GM19351 (cell line): ENCODE data around the gene PDZRN4.
"Not testable (repeated sequence)": the region's sequence is repeated elsewhere in the genome, so short reads cannot be mapped to it uniquely, and the experiment has no call there.

ENCODE experiments used
- ATAC-seq: cut with Tn5 transposase; IDR thresholded peaks from one replicate; pipeline ENCODE4 v1.9.1; 2021; ENCODE audit warnings: mild to moderate bottlenecking, moderate library complexity; ENCODE audit not compliant: unreplicated experiment

The PDZRN4 gene

GRCh38 chr12:41545761-41546160 lies 357.6 kb downstream of the PDZRN4 start:
- no peak for ATAC-seq

DNA sequence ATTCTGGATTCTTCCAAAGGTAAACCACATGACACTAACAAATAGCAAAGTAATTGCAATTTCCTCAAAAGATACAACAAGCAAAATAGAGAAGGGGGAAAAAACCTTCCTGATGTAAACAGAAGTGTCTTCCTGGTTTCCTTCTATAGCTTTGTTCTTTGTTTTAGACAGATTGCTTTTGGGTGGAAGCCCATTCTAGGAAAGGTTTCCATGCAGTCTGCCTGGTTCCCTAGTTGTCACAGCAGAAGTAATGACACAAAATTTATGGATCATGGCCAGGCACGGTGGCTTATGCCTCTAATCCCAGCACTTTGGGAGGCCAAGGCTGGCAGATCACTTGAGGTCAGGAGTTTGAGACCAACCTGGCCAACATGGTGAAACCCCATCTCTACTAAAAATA lies 359.0 kb downstream of the PDZRN4 start:
- ATAC-seq: not testable (repeated sequence)

GRCh38 chr12:41548926-41549325 lies 360.8 kb downstream of the PDZRN4 start:
- ATAC-seq: no peak

DNA sequence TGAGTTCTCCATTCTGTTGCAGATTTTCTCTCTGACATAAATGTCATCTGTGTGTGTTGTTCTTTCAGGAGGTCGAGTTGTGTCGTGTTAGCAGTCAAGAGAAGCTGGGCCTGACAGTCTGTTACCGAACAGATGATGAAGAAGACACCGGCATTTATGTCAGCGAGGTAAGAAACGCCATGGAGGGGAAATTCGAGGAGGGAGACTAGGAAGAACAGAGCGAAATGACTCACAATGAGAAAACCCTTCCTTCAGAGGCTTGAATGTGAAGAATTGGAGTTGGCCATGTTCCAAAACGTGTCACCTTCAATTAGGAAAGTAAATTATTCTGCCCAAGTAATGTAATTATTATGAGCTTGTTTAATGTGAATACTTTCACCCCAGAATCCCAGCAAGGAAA lies 364.5 kb downstream of the PDZRN4 start:
- no peak for ATAC-seq

DNA sequence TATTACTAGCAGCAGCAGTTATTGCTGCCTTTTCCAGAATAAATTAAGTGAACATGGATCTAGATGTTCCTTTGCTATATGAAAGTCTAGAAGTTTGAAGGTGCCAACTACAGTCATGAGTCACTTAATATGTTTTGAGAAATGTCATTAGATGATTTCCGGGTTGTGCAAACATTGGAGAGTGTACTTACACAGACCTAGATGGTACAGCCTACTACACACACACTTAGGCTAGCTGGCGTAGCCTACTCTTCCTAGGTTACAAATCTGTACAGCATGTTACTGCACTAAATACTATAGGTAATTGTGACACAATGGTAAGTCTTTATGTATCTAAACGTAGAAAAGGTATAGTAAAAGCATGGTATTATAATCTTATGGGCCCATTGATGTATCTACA lies 368.1 kb downstream of the PDZRN4 start:
- no peak for ATAC-seq

- ATAC-seq: no peak
Measured at GRCh38 chr12:41557344-41557743, 369.2 kb downstream of the PDZRN4 start.

DNA sequence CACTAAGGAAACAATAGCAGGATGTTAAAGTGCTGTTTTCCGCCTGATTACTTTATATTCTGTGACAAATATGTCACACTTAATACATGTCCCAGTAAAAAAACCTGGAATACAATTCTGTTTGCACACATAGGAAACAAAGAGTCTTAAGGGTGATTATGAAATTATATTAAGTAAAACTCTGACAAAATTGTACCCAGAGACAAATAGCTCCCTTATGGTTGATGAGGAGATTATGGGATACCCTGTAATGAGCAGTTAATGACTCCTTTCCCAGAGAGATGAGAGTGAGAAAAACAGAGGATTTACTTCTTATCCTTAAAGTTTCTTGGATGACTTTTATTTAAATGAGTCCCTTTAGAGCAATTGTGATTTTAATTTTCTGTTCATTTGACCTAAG lies 370.6 kb downstream of the PDZRN4 start:
- ATAC-seq: no peak

DNA sequence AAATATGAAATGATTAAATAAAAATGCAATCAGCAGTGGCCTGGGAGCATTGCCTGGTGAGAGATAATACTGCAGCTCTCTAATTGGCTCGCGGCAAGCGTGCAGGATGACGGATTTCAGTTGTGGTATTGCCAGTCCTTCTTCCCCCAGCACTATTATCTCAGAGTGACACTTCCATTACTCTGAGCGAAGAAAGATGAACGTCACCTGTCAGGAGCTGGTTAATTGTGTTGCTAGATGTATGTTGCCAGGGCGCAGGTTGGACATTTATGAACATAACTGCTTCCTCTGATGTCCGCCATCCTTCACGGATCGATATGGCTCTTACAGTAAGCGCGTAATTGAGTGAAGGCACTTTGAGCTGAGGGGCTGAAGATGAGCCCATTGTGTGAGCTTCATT lies 374.9 kb downstream of the PDZRN4 start:
- no peak for ATAC-seq

- no peak for ATAC-seq
Measured at GRCh38 chr12:41564816-41565215, 376.7 kb downstream of the PDZRN4 start.

DNA sequence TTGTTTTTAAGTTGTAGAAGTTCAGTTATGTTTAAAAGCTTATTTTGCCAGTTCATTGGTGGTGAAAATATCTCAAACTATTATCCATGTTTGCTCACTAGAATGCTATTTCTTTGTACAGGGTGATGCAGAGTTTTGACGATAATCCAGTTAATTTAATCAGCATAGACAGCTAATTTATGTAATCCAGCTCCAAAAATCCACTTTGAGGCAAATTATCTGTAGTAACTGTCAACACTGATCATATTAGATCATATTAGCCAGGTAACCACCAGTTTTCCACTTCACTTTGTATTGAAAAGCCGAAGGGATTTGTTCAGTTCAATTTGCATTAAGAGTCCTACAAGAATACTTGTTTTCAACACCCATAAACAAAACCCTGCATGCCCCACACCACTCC lies 378.6 kb downstream of the PDZRN4 start:
- no peak for ATAC-seq

DNA sequence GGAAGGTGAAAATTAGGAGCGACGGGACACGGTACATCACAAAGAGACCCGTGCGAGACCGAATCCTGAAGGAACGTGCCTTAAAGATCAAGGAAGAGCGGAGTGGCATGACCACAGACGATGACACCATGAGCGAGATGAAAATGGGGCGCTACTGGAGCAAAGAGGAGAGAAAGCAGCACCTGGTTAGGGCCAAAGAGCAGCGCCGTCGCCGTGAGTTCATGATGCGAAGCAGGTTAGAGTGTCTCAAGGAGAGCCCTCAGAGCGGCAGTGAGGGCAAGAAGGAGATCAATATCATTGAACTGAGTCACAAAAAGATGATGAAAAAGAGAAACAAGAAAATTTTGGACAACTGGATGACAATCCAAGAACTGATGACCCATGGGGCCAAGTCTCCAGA lies 385.3 kb downstream of the PDZRN4 start:
- ATAC-seq: no peak

GRCh38 chr12:41576925-41577324 lies 388.8 kb downstream of the PDZRN4 start:
- no peak for ATAC-seq

- no peak for ATAC-seq
Measured at GRCh38 chr12:41577995-41578394, 389.9 kb downstream of the PDZRN4 start.

- no peak for ATAC-seq
Measured at GRCh38 chr12:41585784-41586183, 397.7 kb downstream of the PDZRN4 start.

- no peak for ATAC-seq
Measured at GRCh38 chr12:41587574-41587973, 399.5 kb downstream of the PDZRN4 start.

- no peak for ATAC-seq
Measured at GRCh38 chr12:41589878-41590277, 401.8 kb downstream of the PDZRN4 start.

- ATAC-seq: no peak
Measured at GRCh38 chr12:41596190-41596589, 408.1 kb downstream of the PDZRN4 start.

GRCh38 chr12:41604830-41605229 lies 416.7 kb downstream of the PDZRN4 start:
- no peak for ATAC-seq

DNA sequence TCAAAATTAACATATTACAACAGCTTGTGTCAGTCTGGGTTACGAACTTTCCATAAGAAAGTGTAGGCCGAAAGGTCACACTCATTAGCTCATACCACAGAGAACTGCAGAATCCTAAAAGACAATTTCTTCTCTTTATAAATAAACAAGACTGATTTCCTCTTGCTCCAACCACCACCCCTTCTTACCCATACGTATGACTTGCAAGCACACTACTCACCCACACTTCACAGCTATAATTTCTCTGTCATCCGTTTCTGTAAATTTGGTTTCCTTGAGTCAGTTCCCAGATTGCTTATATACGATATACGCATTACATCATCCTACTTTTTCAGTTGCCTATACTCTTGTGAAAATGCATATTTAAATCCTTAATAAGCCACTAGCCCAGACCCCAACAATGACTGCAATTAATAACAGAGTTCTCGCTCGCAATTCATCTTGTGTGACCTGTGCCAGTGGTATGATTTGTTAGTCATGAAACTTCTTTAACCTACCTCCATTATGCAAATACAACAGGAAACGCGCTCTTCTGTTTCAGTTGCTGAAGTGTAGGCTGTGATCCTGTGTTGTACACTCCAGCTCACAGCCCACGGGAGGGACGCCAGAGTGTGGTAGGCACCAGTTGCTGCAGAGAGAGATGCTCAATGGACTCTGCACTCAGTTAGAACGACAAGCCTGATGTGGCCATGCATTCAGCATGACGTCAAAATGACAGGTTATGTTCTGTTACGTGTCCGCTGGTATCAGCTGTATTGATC lies 417.6 kb downstream of the PDZRN4 start:
- ATAC-seq: peak; percentile 96

DNA sequence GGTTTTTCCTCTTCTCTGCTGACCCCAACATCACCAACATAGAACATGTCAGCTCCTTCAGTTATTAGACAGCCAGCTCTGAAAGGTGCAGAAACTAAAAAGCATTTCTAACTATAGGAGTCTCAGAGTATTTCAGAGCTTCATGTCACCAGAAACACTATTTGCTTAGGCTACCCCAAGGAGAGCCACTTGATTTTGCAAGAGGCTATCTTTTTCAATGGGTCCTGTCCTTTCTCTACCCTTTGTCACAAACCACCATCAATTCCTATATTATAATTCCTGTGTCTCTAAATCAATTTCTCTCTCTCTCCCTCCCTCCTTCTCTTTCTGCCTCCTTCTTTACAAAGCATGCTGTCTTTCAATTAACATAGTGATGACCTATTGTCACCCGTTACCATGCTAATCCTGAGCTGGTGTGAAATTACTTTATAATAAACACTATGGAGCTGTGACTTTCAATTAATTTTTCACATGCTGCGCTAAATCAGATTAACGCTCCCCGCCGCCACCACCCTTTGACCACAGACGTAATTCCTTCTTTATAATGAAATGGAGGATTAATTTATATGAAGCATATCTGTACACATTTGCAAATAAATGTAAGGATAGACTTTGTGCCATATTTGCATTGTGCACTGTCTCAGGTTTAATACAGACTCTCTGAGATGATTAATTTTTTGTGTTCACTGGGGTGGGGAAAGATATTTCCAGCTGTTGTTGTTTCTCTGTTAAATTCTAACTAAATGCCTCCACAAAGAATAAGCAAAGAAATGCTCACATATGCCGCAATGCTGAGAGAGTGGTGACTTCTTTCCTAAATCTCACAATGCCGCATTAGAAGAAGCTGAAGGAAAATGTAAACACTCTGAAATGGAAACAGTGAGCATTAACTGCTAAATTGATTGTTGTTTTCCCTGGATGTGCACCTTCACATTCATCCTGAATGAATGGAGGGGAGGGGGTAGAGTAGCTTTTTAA lies 418.6 kb downstream of the PDZRN4 start:
- ATAC-seq: no peak

DNA sequence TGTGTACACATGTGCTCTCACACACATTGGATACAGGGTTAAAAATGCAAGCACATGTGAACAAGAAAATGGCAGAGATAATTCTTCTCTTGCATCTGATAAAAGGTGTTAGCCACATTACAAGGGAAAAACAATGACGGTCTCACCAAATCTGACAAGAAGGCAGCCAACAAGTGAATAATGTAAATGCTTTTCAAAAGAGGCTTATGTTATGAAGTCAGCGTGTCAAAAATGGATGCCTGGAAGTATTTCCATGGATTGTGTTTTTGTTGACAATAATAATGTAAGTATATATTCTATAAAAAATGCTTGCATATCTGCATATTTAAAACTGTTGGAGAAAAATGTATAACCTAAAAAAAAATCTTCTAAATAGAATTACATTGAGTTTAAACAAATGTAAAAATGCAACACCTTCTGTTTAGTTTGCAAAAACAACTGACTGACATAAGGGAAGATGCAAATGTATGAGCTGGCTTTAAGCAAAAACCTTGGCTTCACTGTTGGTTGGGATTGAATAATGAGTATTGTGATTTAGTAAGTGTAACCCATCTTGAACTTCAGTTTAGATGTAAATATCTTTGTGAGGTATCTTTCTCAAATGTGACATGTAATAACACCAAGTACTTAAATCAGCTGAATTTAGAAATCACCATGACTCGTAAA lies 424.9 kb downstream of the PDZRN4 start:
- ATAC-seq: no peak
